ENCODE measurements around the gene HNF4A. TPM values are rescaled to one million over a fixed set of nuclear protein-coding genes. Genes with fewer than 3 reads are reported as not detected.

HNF4A gene
- total and polyA plus RNA-seq, 2 of the 13 experiments (the other 11 are each of a cell fraction or from before 2014, with no cell fraction given), result 80.9 to 169 TPM

- TF ChIP-seq ZBTB21 (CRISPR knock-in tag; IDR thresholded peaks at IDR 0.05) (peak; percentile 43; the same call in 1 of the 2 replicates), ZNF772 (CRISPR knock-in tag; IDR thresholded peaks at IDR 0.05) (peak; percentile 63; the same call in 1 of the 2 replicates), PHF21A (CRISPR knock-in tag; IDR thresholded peaks at IDR 0.05) (peak; percentile 98), YEATS4 (CRISPR knock-in tag; IDR thresholded peaks at IDR 0.05; ENCODE audit: borderline replicate concordance) (peak; percentile 59; the same call in 1 of the 2 replicates), CCDC6 (CRISPR knock-in tag; IDR thresholded peaks at IDR 0.05) (peak; percentile 93), THAP9 (CRISPR knock-in tag; IDR thresholded peaks at IDR 0.05; ENCODE audit: borderline replicate concordance) (no peak), ZNF142 (CRISPR knock-in tag; IDR thresholded peaks at IDR 0.05) (no peak; the same call in 1 of the 2 replicates), ZNF382 (CRISPR knock-in tag; IDR thresholded peaks at IDR 0.05; ENCODE audit: borderline replicate concordance) (no peak), SP140L (CRISPR knock-in tag; IDR thresholded peaks at IDR 0.05; ENCODE audit: borderline replicate concordance) (peak; percentile 78; the same call in 1 of the 2 replicates), ZNF318 (CRISPR knock-in tag; IDR thresholded peaks at IDR 0.05) (no peak), JUN (CRISPR knock-in tag; IDR thresholded peaks at IDR 0.05) (peak; percentile 67)
Measured at GRCh38 chr20:44411020-44411756, 55.7 kb downstream of the HNF4A start (continued).
